ENCODE measurements around the gene TMEM86A. TPM values are rescaled to one million over a fixed set of nuclear protein-coding genes. Genes with fewer than 3 reads are reported as not detected.

TMEM86A gene
- total and polyA plus RNA-seq, 2 donors (not counting 1 experiment from before 2014, with no cell fraction given), result 0.16 to 0.83 TPM

GRCh38 chr11:18727479-18728236 lies 29.1 kb downstream of the TMEM86A start:
- TF ChIP-seq, protein P1, sequence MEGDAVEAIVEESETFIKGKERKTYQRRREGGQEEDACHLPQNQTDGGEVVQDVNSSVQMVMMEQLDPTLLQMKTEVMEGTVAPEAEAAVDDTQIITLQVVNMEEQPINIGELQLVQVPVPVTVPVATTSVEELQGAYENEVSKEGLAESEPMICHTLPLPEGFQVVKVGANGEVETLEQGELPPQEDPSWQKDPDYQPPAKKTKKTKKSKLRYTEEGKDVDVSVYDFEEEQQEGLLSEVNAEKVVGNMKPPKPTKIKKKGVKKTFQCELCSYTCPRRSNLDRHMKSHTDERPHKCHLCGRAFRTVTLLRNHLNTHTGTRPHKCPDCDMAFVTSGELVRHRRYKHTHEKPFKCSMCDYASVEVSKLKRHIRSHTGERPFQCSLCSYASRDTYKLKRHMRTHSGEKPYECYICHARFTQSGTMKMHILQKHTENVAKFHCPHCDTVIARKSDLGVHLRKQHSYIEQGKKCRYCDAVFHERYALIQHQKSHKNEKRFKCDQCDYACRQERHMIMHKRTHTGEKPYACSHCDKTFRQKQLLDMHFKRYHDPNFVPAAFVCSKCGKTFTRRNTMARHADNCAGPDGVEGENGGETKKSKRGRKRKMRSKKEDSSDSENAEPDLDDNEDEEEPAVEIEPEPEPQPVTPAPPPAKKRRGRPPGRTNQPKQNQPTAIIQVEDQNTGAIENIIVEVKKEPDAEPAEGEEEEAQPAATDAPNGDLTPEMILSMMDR (conservative IDR thresholded peaks at IDR 0.05 in 1 of 2, IDR thresholded peaks at IDR 0.05 in 1 of 2; ENCODE audit: low read depth in 1 of 2, low read length in 2 of 2), result peak; percentile 68 to 92
- TF ChIP-seq EZH2 (IDR thresholded peaks at IDR 0.05; ENCODE audit: low read length, missing control alignments), result no peak
- no peak overlapping the region for H3K4me3 ChIP-seq (replicated peaks in 1 of 4; ENCODE audit: control extremely low read depth in 1 of 4, insufficient read depth in 1 of 4, low read depth in 3 of 4, low read length in 4 of 4)
- H3K36me3 ChIP-seq (ENCODE audit: control insufficient read depth, insufficient read depth, low read length), result no peaks in the 10 kb centered on the region
- peak in 1 of 2 donors; percentile 8 for DNase-seq (ENCODE audit: low read depth in 2 of 2)
- H3K27me3 ChIP-seq (ENCODE audit: control insufficient read depth, insufficient read depth, low read length), result no peaks in the 10 kb centered on the region
- H3K9me3 ChIP-seq (ENCODE audit: control insufficient read depth, insufficient read depth, low read depth, low read length), result no peaks in the 10 kb centered on the region
- no peaks in the 10 kb centered on the region for H3K79me2 ChIP-seq (ENCODE audit: control insufficient read depth, insufficient read depth, low read length)
- no peak overlapping the region for H3K4me2 ChIP-seq (ENCODE audit: extremely low read depth, insufficient read depth, low read length)
- no peak overlapping the region for H2AFZ ChIP-seq (ENCODE audit: low read length)
- no peak overlapping the region for H3K27ac ChIP-seq (ENCODE audit: insufficient read depth, low read length)
- no peaks in the 10 kb centered on the region for H4K20me1 ChIP-seq (ENCODE audit: control insufficient read depth, extremely low read depth, insufficient read depth, low read length)
- H3K9ac ChIP-seq (ENCODE audit: insufficient read depth, low read length), result no peak overlapping the region
- H3K4me1 ChIP-seq (ENCODE audit: control insufficient read depth, extremely low read depth, insufficient read depth, low read length), result no peaks in the 10 kb centered on the region

DNA sequence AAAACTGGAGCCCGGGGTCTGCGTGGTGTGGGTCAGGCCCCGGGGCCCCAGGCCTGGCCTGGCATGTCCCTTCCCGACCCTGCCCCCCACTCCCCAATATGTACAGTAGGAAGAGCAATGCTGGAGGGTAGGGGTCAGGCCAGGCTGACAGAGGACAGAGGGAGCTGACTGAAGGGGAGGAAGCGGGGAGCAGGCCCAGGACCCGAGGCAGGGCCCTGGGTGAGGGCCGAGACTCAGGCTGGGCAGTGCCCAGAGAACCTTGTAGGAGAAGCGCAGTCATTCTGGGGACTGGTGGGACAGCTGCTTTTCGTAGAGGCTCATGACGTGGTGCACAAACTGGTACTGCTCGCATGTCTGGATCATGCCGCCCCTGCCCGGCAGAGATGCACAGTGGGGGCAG lies 30.1 kb downstream of the TMEM86A start:
- H3K27me3 ChIP-seq (ENCODE audit: control insufficient read depth, insufficient read depth, low read length), result no peaks in the 10 kb centered on the region
- H3K36me3 ChIP-seq (ENCODE audit: control insufficient read depth, insufficient read depth, low read length), result no peaks in the 10 kb centered on the region
- no peaks in the 10 kb centered on the region for H3K4me1 ChIP-seq (ENCODE audit: control insufficient read depth, extremely low read depth, insufficient read depth, low read length)
- H3K79me2 ChIP-seq (ENCODE audit: control insufficient read depth, insufficient read depth, low read length), result no peaks in the 10 kb centered on the region
- no peaks in the 10 kb centered on the region for H3K9me3 ChIP-seq (ENCODE audit: control insufficient read depth, insufficient read depth, low read depth, low read length)
- TF ChIP-seq, protein P1 (conservative IDR thresholded peaks at IDR 0.05 in 1 of 2, IDR thresholded peaks at IDR 0.05 in 1 of 2; ENCODE audit: low read depth in 1 of 2, low read length in 2 of 2), result no peak
- TF ChIP-seq EZH2 (IDR thresholded peaks at IDR 0.05; ENCODE audit: low read length, missing control alignments), result no peak
- H3K27ac ChIP-seq (ENCODE audit: insufficient read depth, low read length), result no peak overlapping the region
- no peak overlapping the region for H3K4me2 ChIP-seq (ENCODE audit: extremely low read depth, insufficient read depth, low read length)
- no peak for DNase-seq (ENCODE audit: low read depth in 2 of 2)
- no peaks in the 10 kb centered on the region for H4K20me1 ChIP-seq (ENCODE audit: control insufficient read depth, extremely low read depth, insufficient read depth, low read length)
- no peak overlapping the region for H2AFZ ChIP-seq (ENCODE audit: low read length)
- H3K4me3 ChIP-seq (replicated peaks in 1 of 4; ENCODE audit: control extremely low read depth in 1 of 4, insufficient read depth in 1 of 4, low read depth in 3 of 4, low read length in 4 of 4), result no peak overlapping the region
- H3K9ac ChIP-seq (ENCODE audit: insufficient read depth, low read length), result no peak overlapping the region

DNA sequence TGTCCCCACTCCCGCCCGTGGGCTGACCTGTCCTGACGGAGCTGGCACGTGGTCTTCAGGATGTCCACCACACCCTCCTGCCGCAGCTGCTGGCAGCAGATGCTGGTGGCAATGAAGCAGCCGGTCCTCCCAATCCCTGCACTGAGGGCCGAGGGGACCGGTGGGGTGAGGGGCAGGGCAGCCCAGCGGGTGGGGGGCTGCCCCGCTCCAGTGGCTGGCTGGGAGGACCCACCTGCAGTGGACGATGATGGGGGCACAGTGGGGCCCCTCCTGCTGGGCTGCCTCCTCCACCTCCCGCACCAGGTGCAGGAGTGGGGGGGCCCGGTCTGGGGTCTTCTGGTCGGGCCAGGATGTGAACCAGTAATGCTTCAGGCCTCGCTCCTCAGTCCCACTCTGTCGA lies 30.8 kb downstream of the TMEM86A start:
- H3K4me3 ChIP-seq (replicated peaks in 1 of 4; ENCODE audit: control extremely low read depth in 1 of 4, insufficient read depth in 1 of 4, low read depth in 3 of 4, low read length in 4 of 4), result no peak overlapping the region
- DNase-seq (ENCODE audit: low read depth in 2 of 2), result no peak
- no peaks in the 10 kb centered on the region for H3K36me3 ChIP-seq (ENCODE audit: control insufficient read depth, insufficient read depth, low read length)
- H3K79me2 ChIP-seq (ENCODE audit: control insufficient read depth, insufficient read depth, low read length), result no peaks in the 10 kb centered on the region
- H3K27me3 ChIP-seq (ENCODE audit: control insufficient read depth, insufficient read depth, low read length), result no peaks in the 10 kb centered on the region
- H2AFZ ChIP-seq (ENCODE audit: low read length), result no peak overlapping the region
- no peaks in the 10 kb centered on the region for H4K20me1 ChIP-seq (ENCODE audit: control insufficient read depth, extremely low read depth, insufficient read depth, low read length)
- no peaks in the 10 kb centered on the region for H3K9me3 ChIP-seq (ENCODE audit: control insufficient read depth, insufficient read depth, low read depth, low read length)
- H3K4me2 ChIP-seq (ENCODE audit: extremely low read depth, insufficient read depth, low read length), result no peak overlapping the region
- TF ChIP-seq, protein P1 (conservative IDR thresholded peaks at IDR 0.05 in 1 of 2, IDR thresholded peaks at IDR 0.05 in 1 of 2; ENCODE audit: low read depth in 1 of 2, low read length in 2 of 2), result no peak
- no peak for TF ChIP-seq EZH2 (IDR thresholded peaks at IDR 0.05; ENCODE audit: low read length, missing control alignments)
- no peaks in the 10 kb centered on the region for H3K4me1 ChIP-seq (ENCODE audit: control insufficient read depth, extremely low read depth, insufficient read depth, low read length)
- no peak overlapping the region for H3K27ac ChIP-seq (ENCODE audit: insufficient read depth, low read length)
- H3K9ac ChIP-seq (ENCODE audit: insufficient read depth, low read length), result no peak overlapping the region

Data from fibroblast of lung (primary cell).